ENCODE measurements around the gene CBX1. TPM values are rescaled to one million over a fixed set of nuclear protein-coding genes. Genes with fewer than 3 reads are reported as not detected.

Gene CBX1
- total RNA-seq, 2 experiments from 2014 or later = 59.7 to 70.4 TPM

DNA sequence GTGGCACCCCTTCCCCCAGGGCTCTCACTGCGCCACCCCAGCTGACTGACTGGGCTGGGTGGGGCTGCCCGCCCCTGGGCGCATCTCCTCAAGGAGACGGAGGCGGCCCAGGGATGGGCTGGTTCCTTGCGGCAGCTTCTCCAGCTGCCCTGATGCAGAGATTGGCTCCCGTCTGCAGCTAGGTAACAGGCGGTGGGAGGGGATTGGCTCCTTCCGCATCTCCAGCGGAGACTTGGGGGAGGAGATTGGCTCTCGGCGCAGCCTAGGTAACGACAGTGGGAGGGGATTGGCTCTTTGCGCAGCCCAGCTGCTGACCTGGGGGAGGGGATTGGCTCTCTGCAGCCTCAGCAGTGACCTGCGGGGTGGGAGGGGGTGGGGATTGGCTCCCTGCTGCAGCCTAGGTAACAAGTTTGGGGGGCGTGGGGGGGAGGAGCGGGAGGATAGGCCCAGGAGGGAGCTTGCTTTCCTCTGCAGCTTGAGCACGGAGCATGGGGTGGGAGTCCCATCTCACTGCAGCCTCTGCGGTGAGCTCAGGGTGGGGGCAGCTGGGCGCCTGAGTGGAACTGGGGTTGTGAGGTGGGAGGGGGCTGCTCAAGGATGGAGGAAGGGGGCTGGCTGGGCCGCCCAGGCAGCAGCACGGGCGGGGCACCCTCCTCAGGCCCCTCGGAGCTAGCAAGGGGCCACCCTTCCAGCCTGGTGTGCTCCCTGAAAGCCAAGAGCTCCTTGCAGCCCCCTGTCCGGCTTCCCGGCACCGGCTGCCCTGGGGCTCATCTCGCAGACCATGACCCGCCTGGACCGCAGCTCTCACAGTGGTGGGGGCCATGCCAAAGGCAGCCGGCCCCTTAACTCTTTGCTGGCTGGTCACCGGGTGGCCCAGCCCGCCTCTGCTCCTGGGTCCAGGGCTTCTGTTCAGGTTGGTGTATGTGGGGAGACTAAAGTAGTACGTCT lies 46.8 kb downstream of the CBX1 start:
- intact Hi-C loops (cut with micrococcal nuclease; ENCODE audit: unreplicated experiment) = no loop called here
- H3K36me3 ChIP-seq (ENCODE audit: insufficient read depth, low read length) = peaks cover 87% of the 10 kb centered on the region
- H4K20me1 ChIP-seq (ENCODE audit: insufficient read depth, low read length) = no peaks in the 10 kb centered on the region; the same call in 1 of the 2 replicates

DNA sequence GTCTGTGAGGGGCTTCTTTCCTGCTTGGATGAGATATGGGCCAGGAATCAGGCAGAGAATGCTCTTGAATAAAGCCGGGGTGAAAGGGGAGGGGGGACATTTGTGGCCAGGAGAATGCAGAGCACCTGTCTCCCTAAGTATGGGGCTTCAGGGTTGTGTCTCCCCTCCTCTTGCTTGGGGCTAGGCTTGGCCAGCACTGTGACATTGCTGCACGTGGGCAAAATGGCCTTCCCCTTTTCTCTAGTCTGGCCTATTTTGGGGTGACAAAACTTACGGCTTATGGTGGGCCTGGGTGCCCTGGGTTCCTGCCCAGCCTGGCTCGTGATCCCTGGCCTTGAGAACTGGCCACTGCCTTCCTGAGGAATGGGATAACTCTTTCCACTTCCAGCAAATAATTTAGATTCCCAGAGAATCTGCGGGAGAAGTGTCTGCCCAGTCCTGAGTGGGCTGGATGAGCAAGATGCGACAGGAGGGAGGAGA lies 47.5 kb downstream of the CBX1 start:
- intact Hi-C loops (cut with micrococcal nuclease; ENCODE audit: unreplicated experiment) = no loop called here
- H3K36me3 ChIP-seq (ENCODE audit: insufficient read depth, low read length) = peaks cover 79% of the 10 kb centered on the region
- H3K4me3 ChIP-seq (ENCODE audit: low read depth, low read length, poor library complexity, severe bottlenecking) = peak overlapping the region; percentile 36
- POLR2A ChIA-PET = interaction anchor here (1.1 to 1.6 kb wide), 3 partner anchors 10 to 20 kb away, joined by 4 read pairs; no protein-coding TSS in a partner anchor
- H2AFZ ChIP-seq (ENCODE audit: low read length) = no peak overlapping the region
- no peaks in the 10 kb centered on the region; the same call in 1 of the 2 replicates for H4K20me1 ChIP-seq (ENCODE audit: insufficient read depth, low read length)
- CTCF ChIA-PET (ENCODE audit: unreplicated experiment) = no interaction called here
- no TSS peak for BruUV-seq (replicated peaks)
- no peak for DNase-seq (ENCODE audit: low spot score)
- peak overlapping the region; percentile 55 for H3K4me2 ChIP-seq (ENCODE audit: low read length)
- H3K27ac ChIP-seq (ENCODE audit: low read depth, low read length, poor library complexity, severe bottlenecking) = peak overlapping the region; percentile 30
- TF ChIP-seq EZH2phosphoT487 (IDR thresholded peaks at IDR 0.05; ENCODE audit: borderline replicate concordance, low read depth, low read length) = no peak
- TF ChIP-seq CTCF (conservative IDR thresholded peaks at IDR 0.05; ENCODE audit: low read length) = no peak
- H3K9me2 ChIP-seq (ENCODE audit: insufficient read depth, low read length) = no peaks in the 10 kb centered on the region
- peaks cover 65% of the 10 kb centered on the region for H3K79me2 ChIP-seq (ENCODE audit: insufficient read depth, low read depth, low read length)
- H3K4me1 ChIP-seq (ENCODE audit: insufficient read depth, low read length, poor library complexity, severe bottlenecking) = peaks cover 81% of the 10 kb centered on the region
- no peaks in the 10 kb centered on the region for H3K9me3 ChIP-seq (ENCODE audit: low read length)

More for the DNA sequence above, 46.8 kb downstream of the CBX1 start:
- H3K4me3 ChIP-seq (ENCODE audit: low read depth, low read length, poor library complexity, severe bottlenecking) = peak overlapping the region; percentile 40
- H2AFZ ChIP-seq (ENCODE audit: low read length) = no peak overlapping the region
- H3K4me2 ChIP-seq (ENCODE audit: low read length) = peak overlapping the region; percentile 55
- POLR2A ChIA-PET = interaction anchor here (0.9 to 4.5 kb wide), 6 partner anchors 7 to 52 kb away, joined by 3 to 29 read pairs (median 4); partner anchors contain the start of gene NFE2L1
- no peak for DNase-seq (ENCODE audit: low spot score)
- peak overlapping the region; percentile 69 for H3K27ac ChIP-seq (ENCODE audit: low read depth, low read length, poor library complexity, severe bottlenecking)
- H3K9me2 ChIP-seq (ENCODE audit: insufficient read depth, low read length) = no peaks in the 10 kb centered on the region
- H3K4me1 ChIP-seq (ENCODE audit: insufficient read depth, low read length, poor library complexity, severe bottlenecking) = peaks cover 77% of the 10 kb centered on the region
- H3K79me2 ChIP-seq (ENCODE audit: insufficient read depth, low read depth, low read length) = peaks cover 58% of the 10 kb centered on the region
- CTCF ChIA-PET (ENCODE audit: unreplicated experiment) = interaction anchor here (0.5 to 1.1 kb wide), 3 partner anchors 14 to 29 kb away, joined by 3 read pairs; no protein-coding TSS in a partner anchor
- H3K9me3 ChIP-seq (ENCODE audit: low read length) = no peaks in the 10 kb centered on the region
- no TSS peak for BruUV-seq (replicated peaks)
- no peak for TF ChIP-seq EZH2phosphoT487 (IDR thresholded peaks at IDR 0.05; ENCODE audit: borderline replicate concordance, low read depth, low read length)
- TF ChIP-seq CTCF (conservative IDR thresholded peaks at IDR 0.05; ENCODE audit: low read length) = no peak

All from OCI-LY7 (cell line).